K562 (cell line): ENCODE measurements around the gene GPR55. TPM values are rescaled to one million over a fixed set of nuclear protein-coding genes. Genes with fewer than 3 reads are reported as not detected.

Source experiments
- CHD7 ChIP-seq: fragments of 200-600 bp; sonication (generic); IDR thresholded peaks from one replicate; pipeline ENCODE4 v1.6.1; 2012; ENCODE audit warnings: mild to moderate bottlenecking, low read depth, low read length, inconsistent platforms
- DNMT1 ChIP-seq: fragments of 450-650 bp; IDR thresholded peaks from 2 replicates; pipeline ENCODE4 v1.6.1; 2016; ENCODE audit warnings: antibody characterized with exemption, mild to moderate bottlenecking
- E4F1 ChIP-seq: fragments of 250-450 bp; sonication (Bioruptor Pico); IDR thresholded peaks from 2 replicates; pipeline ENCODE4 v1.5.0; 2021; ENCODE audit warnings: mild to moderate bottlenecking, borderline replicate concordance
- TCF7L2 ChIP-seq: fragments of 150-350 bp; IDR thresholded peaks from 2 replicates; pipeline ENCODE4 v1.6.1; 2016; ENCODE audit warnings: low read depth, mild to moderate bottlenecking, low read length, moderate library complexity
- TEAD2 ChIP-seq: fragments of 450-650 bp; IDR thresholded peaks from 2 replicates; pipeline ENCODE4 v1.6.1; 2016; ENCODE audit warnings: missing genetic modification characterization, control low read depth, missing compliant biosample characterization
- ZNF282 ChIP-seq: sonication (generic); formaldehyde crosslinking; IDR thresholded peaks from 2 replicates; pipeline ENCODE4 v1.8.1; 2023; ENCODE audit warnings: missing genetic modification reagents
- polyA plus RNA-seq, 8 experiments: library from polyadenylated mRNA; depleted of rRNA in 4 of 8; stranded (reverse) in 5 of 8; unstranded in 3 of 8; fragments of >200 nt; fragmentation: Nextera tagmentation in 2 of 8; fragmentation: Illumina TruSeq in 1 of 8; extraction: Ambion mirVana in 2 of 8; extraction: Trizol in 1 of 8; gene quantifications; 2 replicates each; pipeline versions ENCODE4 v1.2.1 to v1.2.3, GENCODE V29; 2011 to 2014; ENCODE audit warnings: inconsistent platforms in 1 of 8, missing spikeins in 1 of 8
- total RNA-seq, 7 experiments: library from RNA; depleted of rRNA in 6 of 7; stranded (reverse); fragments of >200 nt in 6 of 7; fragmentation: Illumina TruSeq in 2 of 7; extraction: Trizol in 2 of 7; gene quantifications; 2 replicates each; pipeline versions ENCODE4 v1.2.1 to v1.2.3, GENCODE V29; 2011 to 2021; ENCODE audit warnings: low replicate concordance in 1 of 7

GPR55 gene
- total and polyA plus RNA-seq, 9 of the 15 experiments (the other 6 are each of a cell fraction or from before 2014, with no cell fraction given) = 0.11 to 0.49 (median 0.27) TPM

- TF ChIP-seq E4F1 (CRISPR knock-in tag) (no peak), TCF7L2 (no peak), CHD7 (no peak), TEAD2 (no peak), ZNF282 (CRISPR knock-in tag) (no peak), DNMT1 (no peak)
Observed at GRCh38 chr2:230874876-230875275, 50.2 kb downstream of the GPR55 start (continued).
